Activated CD8-positive, alpha-beta T cell treated with anti-CD3 and anti-CD28 coated beads, Interleukin-2, amount 10 ng/mL, durations not matched to agents 7 days and 5 days (primary cell): Measurements from ENCODE around the gene OR6K3. TPM values are rescaled to one million over a fixed set of nuclear protein-coding genes. Genes with fewer than 3 reads are reported as not detected.
"Not testable (repeated sequence)": the region's sequence is repeated elsewhere in the genome, so short reads cannot be mapped to it uniquely, and the experiment has no call there.

Experiments
- ATAC-seq: fragments of 150-1000 bp; cut with Tn5 transposase; one replicate; pipeline ENCODE4 v1.10.0; 2021; ENCODE audit warnings: moderate library complexity
- CTCF ChIA-PET: fragments of 350-600 bp; sonication (Branson Sonifier 250); formaldehyde crosslinking; loops from one replicate; lab custom pipeline; 2021; ENCODE audit warnings: antibody characterized with exemption; lab: Charles Lee
- POLR2A ChIA-PET: fragments of 350-600 bp; sonication (Branson Sonifier 250); formaldehyde crosslinking; loops from one replicate; lab custom pipeline; 2021; ENCODE audit warnings: antibody characterized with exemption; lab: Charles Lee
- DNase-seq: peaks from one replicate; pipeline ENCODE4 v3.0.0-alpha.2; 2020
- H3K27ac Mint-ChIP-seq: one replicate; pipeline ENCODE4 v1.8.0; 2021; ENCODE audit warnings: mild to moderate bottlenecking, mixed read lengths
- H3K27me3 Mint-ChIP-seq: one replicate; pipeline ENCODE4 v1.8.0; 2021; ENCODE audit warnings: low read depth, mixed read lengths
- H3K36me3 Mint-ChIP-seq: one replicate; pipeline ENCODE4 v1.8.0; 2021; ENCODE audit warnings: low read depth, mixed read lengths
- H3K4me1 Mint-ChIP-seq: one replicate; pipeline ENCODE4 v1.8.0; 2021; ENCODE audit warnings: low read depth, mixed read lengths
- H3K4me3 Mint-ChIP-seq: one replicate; pipeline ENCODE4 v1.8.0; 2021; ENCODE audit warnings: mild to moderate bottlenecking, mixed read lengths
- H3K9me3 Mint-ChIP-seq: one replicate; pipeline ENCODE4 v1.8.0; 2022; ENCODE audit warnings: mixed read lengths; ENCODE audit not compliant: insufficient read depth
- total RNA-seq, 2 experiments: library from RNA; stranded (reverse); gene quantifications; one replicate each; pipeline ENCODE4 v1.2.3, GENCODE V29; 2021

The OR6K3 gene
- total RNA-seq, 2 experiments from 2014 or later = not detected

GRCh38 chr1:158714754-158715153 is 5.8 kb downstream of the OR6K3 start:
- DNase-seq (no peak), ATAC-seq (no peak)
- Mint-ChIP-seq H3K36me3 (no peaks in the 10 kb centered on the region), H3K27ac (no peak overlapping the region), H3K9me3 (no peaks in the 10 kb centered on the region), H3K4me3 (no peak overlapping the region), H3K4me1 (no peaks in the 10 kb centered on the region), H3K27me3 (peaks cover 10% of the 10 kb centered on the region)
- ChIA-PET POLR2A (no interaction called here), CTCF (no interaction called here)

- Mint-ChIP-seq H3K9me3 (no peaks in the 10 kb centered on the region), H3K27me3 (peaks cover 12% of the 10 kb centered on the region), H3K27ac (no peak overlapping the region), H3K36me3 (no peaks in the 10 kb centered on the region), H3K4me3 (no peak overlapping the region), H3K4me1 (no peaks in the 10 kb centered on the region)
- ChIA-PET CTCF (no interaction called here), POLR2A (no interaction called here)
- DNase-seq = no peak
- ATAC-seq = no peak
Measured at GRCh38 chr1:158711098-158711497, 9.4 kb downstream of the OR6K3 start.

- no peak overlapping the region for H3K27ac Mint-ChIP-seq
- ChIA-PET CTCF (no interaction called here), POLR2A (no interaction called here)
- H3K36me3 Mint-ChIP-seq = no peaks in the 10 kb centered on the region
- H3K9me3 Mint-ChIP-seq = no peaks in the 10 kb centered on the region
- H3K27me3 Mint-ChIP-seq = peaks cover 6% of the 10 kb centered on the region
- H3K4me1 Mint-ChIP-seq = no peaks in the 10 kb centered on the region
- no peak for ATAC-seq
- no peak overlapping the region for H3K4me3 Mint-ChIP-seq
- DNase-seq = no peak
Measured at GRCh38 chr1:158706096-158706495, 14.4 kb downstream of the OR6K3 start.

- DNase-seq (no peak), ATAC-seq (no peak)
- Mint-ChIP-seq H3K27ac (no peak within 1 kb of the TSS), H3K9me3 (no peaks in the 10 kb centered on the region), H3K4me3 (no peak within 1 kb of the TSS), H3K4me1 (no peaks in the 10 kb centered on the region), H3K27me3 (no peaks in the 10 kb centered on the region), H3K36me3 (no peaks in the 10 kb centered on the region)
- CTCF ChIA-PET = no interaction called here
- POLR2A ChIA-PET = no interaction called here
Measured at GRCh38 chr1:158700552-158700951, 20.0 kb downstream of the OR6K3 start, which contains the start of gene OR6K2. OR6K2 (minus strand) TSS chr1:158700652; CDS start chr1:158700652, 0 bp downstream.

- Mint-ChIP-seq H3K36me3 (no peaks in the 10 kb centered on the region), H3K4me3 (no peak overlapping the region), H3K27ac (no peak overlapping the region), H3K9me3 (no peaks in the 10 kb centered on the region), H3K4me1 (no peaks in the 10 kb centered on the region), H3K27me3 (peaks cover 7% of the 10 kb centered on the region)
- ChIA-PET CTCF (no interaction called here), POLR2A (no interaction called here)
- no peak for ATAC-seq
- DNase-seq = no peak
Measured at GRCh38 chr1:158694596-158694995, 25.9 kb downstream of the OR6K3 start.

GRCh38 chr1:158692356-158692755 is 28.2 kb downstream of the OR6K3 start:
- no peaks in the 10 kb centered on the region for H3K36me3 Mint-ChIP-seq
- ATAC-seq = no peak
- H3K27ac Mint-ChIP-seq = no peak overlapping the region
- H3K27me3 Mint-ChIP-seq = peaks cover 10% of the 10 kb centered on the region
- POLR2A ChIA-PET = no interaction called here
- CTCF ChIA-PET = no interaction called here
- no peaks in the 10 kb centered on the region for H3K4me1 Mint-ChIP-seq
- no peak for DNase-seq
- H3K9me3 Mint-ChIP-seq = no peaks in the 10 kb centered on the region
- no peak overlapping the region for H3K4me3 Mint-ChIP-seq

- no peak for DNase-seq
- H3K27me3 Mint-ChIP-seq = peaks cover 10% of the 10 kb centered on the region
- H3K9me3 Mint-ChIP-seq = no peaks in the 10 kb centered on the region
- no peak overlapping the region for H3K27ac Mint-ChIP-seq
- no peaks in the 10 kb centered on the region for H3K4me1 Mint-ChIP-seq
- POLR2A ChIA-PET = no interaction called here
- no peaks in the 10 kb centered on the region for H3K36me3 Mint-ChIP-seq
- CTCF ChIA-PET = no interaction called here
- no peak for ATAC-seq
- H3K4me3 Mint-ChIP-seq = no peak overlapping the region
Measured at GRCh38 chr1:158691907-158692306, 28.6 kb downstream of the OR6K3 start.

- ATAC-seq = not testable (repeated sequence)
Measured at GRCh38 chr1:158691149-158691548, 29.4 kb downstream of the OR6K3 start.

GRCh38 chr1:158689875-158690274 is 30.6 kb downstream of the OR6K3 start:
- DNase-seq = no peak
- no peak overlapping the region for H3K27ac Mint-ChIP-seq
- H3K27me3 Mint-ChIP-seq = peaks cover 10% of the 10 kb centered on the region

More at GRCh38 chr1:158691149-158691548, 29.4 kb downstream of the OR6K3 start:
- CTCF ChIA-PET, H3K4me1 Mint-ChIP-seq, DNase-seq, H3K36me3 Mint-ChIP-seq, H3K4me3 Mint-ChIP-seq, H3K9me3 Mint-ChIP-seq, H3K27me3 Mint-ChIP-seq, H3K27ac Mint-ChIP-seq, POLR2A ChIA-PET: not testable (repeated sequence)

GRCh38 chr1:158689110-158689509 is 31.4 kb downstream of the OR6K3 start:
- H3K4me3 Mint-ChIP-seq = no peak overlapping the region
- ChIA-PET POLR2A (no interaction called here), CTCF (no interaction called here)
- H3K27me3 Mint-ChIP-seq = peaks cover 13% of the 10 kb centered on the region
- H3K9me3 Mint-ChIP-seq = no peaks in the 10 kb centered on the region
- no peak overlapping the region for H3K27ac Mint-ChIP-seq
- no peaks in the 10 kb centered on the region for H3K4me1 Mint-ChIP-seq
- H3K36me3 Mint-ChIP-seq = no peaks in the 10 kb centered on the region
- no peak for DNase-seq
- no peak for ATAC-seq

More at GRCh38 chr1:158689875-158690274, 30.6 kb downstream of the OR6K3 start:
- H3K9me3 Mint-ChIP-seq = no peaks in the 10 kb centered on the region
- H3K4me1 Mint-ChIP-seq = no peaks in the 10 kb centered on the region
- no peak overlapping the region for H3K4me3 Mint-ChIP-seq
- H3K36me3 Mint-ChIP-seq = no peaks in the 10 kb centered on the region
- ChIA-PET CTCF (no interaction called here), POLR2A (no interaction called here)
- no peak for ATAC-seq

GRCh38 chr1:158688343-158688742 is 32.2 kb downstream of the OR6K3 start:
- CTCF ChIA-PET, H3K36me3 Mint-ChIP-seq, H3K4me1 Mint-ChIP-seq, H3K27ac Mint-ChIP-seq, POLR2A ChIA-PET, DNase-seq, H3K9me3 Mint-ChIP-seq, ATAC-seq, H3K4me3 Mint-ChIP-seq: not testable (repeated sequence)
- peaks cover 13% of the 10 kb centered on the region for H3K27me3 Mint-ChIP-seq

GRCh38 chr1:158687037-158687436 is 33.5 kb downstream of the OR6K3 start:
- CTCF ChIA-PET = no interaction called here
- H3K9me3 Mint-ChIP-seq = no peaks in the 10 kb centered on the region

More at GRCh38 chr1:158687037-158687436, 33.5 kb downstream of the OR6K3 start:
- H3K36me3 Mint-ChIP-seq = no peaks in the 10 kb centered on the region
- H3K27ac Mint-ChIP-seq = no peak overlapping the region
- H3K4me1 Mint-ChIP-seq = no peaks in the 10 kb centered on the region
- POLR2A ChIA-PET = no interaction called here
- ATAC-seq = no peak
- no peak overlapping the region for H3K4me3 Mint-ChIP-seq
- no peak for DNase-seq
- peaks cover 15% of the 10 kb centered on the region for H3K27me3 Mint-ChIP-seq
